ENCODE results near the gene TRERF1.

- TF ChIP-seq CEBPB (IDR thresholded peaks at IDR 0.05; ENCODE audit: low read depth, low read length) (no peak), CTCF (conservative IDR thresholded peaks at IDR 0.05; ENCODE audit: low read depth, low read length) (no peak), BHLHE40 (IDR thresholded peaks at IDR 0.05; ENCODE audit: low read depth, low read length) (no peak)
Measured at GRCh38 chr6:42365021-42365420, 86.7 kb downstream of the TRERF1 start.

Measured in IMR-90 (cell line).